Brain microvascular endothelial cell (primary cell): ENCODE measurements around the gene PRKCD.

ENCODE experiments used
- DNase-seq: peaks from one replicate; pipeline ENCODE4 v3.0.0-alpha.2; 2020
- H3K27ac ChIP-seq: fragments of 250-450 bp; sonication (Bioruptor Pico); 2 replicates; pipeline ENCODE4 v1.5.1; 2020; ENCODE audit warnings: mild to moderate bottlenecking, moderate library complexity
- H3K27me3 ChIP-seq: fragments of 250-450 bp; sonication (Bioruptor Pico); replicated peaks from 2 replicates; pipeline ENCODE4 v1.5.1; 2020; ENCODE audit warnings: mild to moderate bottlenecking
- H3K36me3 ChIP-seq: fragments of 250-450 bp; sonication (Bioruptor Pico); replicated peaks from 2 replicates; pipeline ENCODE4 v1.5.1; 2020; ENCODE audit warnings: mild to moderate bottlenecking
- H3K4me3 ChIP-seq: 2 replicates; pipeline ENCODE4 v1.5.1; 2011; ENCODE audit warnings: low read depth, mild to moderate bottlenecking, control low read depth, low read length, moderate library complexity
- CTCF ChIP-seq: IDR thresholded peaks from 2 replicates; pipeline ENCODE4 v1.5.1; 2011; ENCODE audit warnings: low read depth, mild to moderate bottlenecking, moderate library complexity, low read length, control low read depth, inconsistent platforms; ENCODE audit errors: missing control alignments
- in situ Hi-C: cut with HindIII; loops from 2 replicates; pipeline ENCODE4 v1.10.0; 2017; ENCODE audit warnings: low sequenced_read_pairs, low pct_ligation_motif_present

Gene PRKCD

DNA sequence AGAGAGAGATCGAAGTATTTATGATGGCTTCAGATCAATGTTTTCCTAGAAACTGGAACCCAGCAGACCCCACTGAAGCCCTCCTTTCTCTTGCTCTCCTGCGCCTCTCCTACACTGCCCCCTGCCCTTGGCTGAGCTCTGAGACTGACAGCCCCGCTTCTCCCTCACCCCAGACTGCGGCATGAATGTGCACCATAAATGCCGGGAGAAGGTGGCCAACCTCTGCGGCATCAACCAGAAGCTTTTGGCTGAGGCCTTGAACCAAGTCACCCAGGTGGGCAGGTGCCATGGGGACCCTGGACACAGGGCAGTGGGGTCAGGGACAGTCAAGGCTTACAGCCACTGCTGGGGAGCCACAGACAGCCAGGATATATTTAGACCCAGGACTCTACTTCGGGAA is 23.7 kb downstream of the PRKCD start:
- no peak for DNase-seq
- no peaks in the 10 kb centered on the region for H3K27me3 ChIP-seq
- in situ Hi-C loops: no loop called here
- H3K27ac ChIP-seq: no peak overlapping the region
- peaks cover 39% of the 10 kb centered on the region for H3K36me3 ChIP-seq
- TF ChIP-seq CTCF: no peak
- H3K4me3 ChIP-seq: no peak overlapping the region

DNA sequence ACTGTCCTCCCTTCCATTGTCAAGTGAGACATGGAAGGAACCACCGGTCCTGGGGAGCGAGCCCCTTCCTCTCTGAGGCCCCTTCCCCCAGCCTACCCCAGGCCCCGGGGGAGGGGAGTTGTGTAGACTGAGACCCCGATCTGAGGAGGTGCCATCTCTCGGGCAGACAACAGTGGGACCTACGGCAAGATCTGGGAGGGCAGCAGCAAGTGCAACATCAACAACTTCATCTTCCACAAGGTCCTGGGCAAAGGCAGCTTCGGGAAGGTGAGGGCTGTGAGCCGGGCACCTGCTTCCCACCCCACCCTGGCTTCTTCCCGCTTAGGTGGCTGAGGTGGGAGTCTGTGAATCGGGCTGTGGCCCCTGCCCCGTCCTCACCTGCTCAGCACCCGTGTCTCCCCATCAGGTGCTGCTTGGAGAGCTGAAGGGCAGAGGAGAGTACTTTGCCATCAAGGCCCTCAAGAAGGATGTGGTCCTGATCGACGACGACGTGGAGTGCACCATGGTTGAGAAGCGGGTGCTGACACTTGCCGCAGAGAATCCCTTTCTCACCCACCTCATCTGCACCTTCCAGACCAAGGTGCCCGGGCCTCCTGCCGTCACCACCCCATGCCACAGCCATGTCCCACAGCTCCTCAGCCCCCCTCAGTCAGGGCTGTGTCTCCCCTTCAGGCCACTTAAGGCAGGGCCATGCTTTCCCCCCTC is 24.9 kb downstream of the PRKCD start:
- in situ Hi-C loops: no loop called here
- Histone ChIP-seq H3K4me3 (no peak overlapping the region), H3K36me3 (peaks cover 43% of the 10 kb centered on the region), H3K27me3 (no peaks in the 10 kb centered on the region), H3K27ac (no peak overlapping the region)
- TF ChIP-seq CTCF: no peak
- no peak for DNase-seq

GRCh38 chr3:53186726-53187125 is 25.7 kb downstream of the PRKCD start:
- H3K4me3 ChIP-seq: no peak overlapping the region
- H3K27ac ChIP-seq: no peak overlapping the region
- H3K36me3 ChIP-seq: peaks cover 38% of the 10 kb centered on the region
- H3K27me3 ChIP-seq: no peaks in the 10 kb centered on the region
- no peak for TF ChIP-seq CTCF
- DNase-seq: no peak
- in situ Hi-C loops: no loop called here

GRCh38 chr3:53187430-53187829 is 26.4 kb downstream of the PRKCD start:
- peaks cover 35% of the 10 kb centered on the region for H3K36me3 ChIP-seq
- DNase-seq: no peak
- no peak overlapping the region for H3K4me3 ChIP-seq
- no peaks in the 10 kb centered on the region for H3K27me3 ChIP-seq
- no peak overlapping the region for H3K27ac ChIP-seq
- no peak for TF ChIP-seq CTCF
- in situ Hi-C loops: no loop called here

- in situ Hi-C loops: no loop called here
Observed at GRCh38 chr3:53188136-53188685, 27.2 kb downstream of the PRKCD start.

More at GRCh38 chr3:53188136-53188685, 27.2 kb downstream of the PRKCD start:
- Histone ChIP-seq H3K27ac (no peak overlapping the region), H3K27me3 (no peaks in the 10 kb centered on the region), H3K36me3 (peaks cover 35% of the 10 kb centered on the region), H3K4me3 (no peak overlapping the region)
- no peak for TF ChIP-seq CTCF
- DNase-seq: no peak
